Activated naive CD8-positive, alpha-beta T cell treated with anti-CD3 and anti-CD28 coated beads for 36 hours (primary cell): ENCODE data around the gene CNNM4. TPM values are rescaled to one million over a fixed set of nuclear protein-coding genes. Genes with fewer than 3 reads are reported as not detected.

Experiments
- DNase-seq: peaks from one replicate; pipeline ENCODE4 v3.0.0; 2021
- H3K27ac Mint-ChIP-seq: one replicate; pipeline ENCODE4 v1.8.0; 2022; ENCODE audit warnings: mild to moderate bottlenecking, moderate library complexity, mixed read lengths
- H3K27me3 Mint-ChIP-seq: one replicate; pipeline ENCODE4 v1.8.0; 2022; ENCODE audit warnings: mild to moderate bottlenecking, mixed read lengths
- H3K36me3 Mint-ChIP-seq: one replicate; pipeline ENCODE4 v1.8.0; 2021; ENCODE audit warnings: mild to moderate bottlenecking, mixed read lengths
- H3K4me1 Mint-ChIP-seq: one replicate; pipeline ENCODE4 v1.8.0; 2021; ENCODE audit warnings: mixed read lengths
- H3K4me3 Mint-ChIP-seq: one replicate; pipeline ENCODE4 v1.8.0; 2022; ENCODE audit warnings: mild to moderate bottlenecking, moderate library complexity, mixed read lengths
- H3K9me3 Mint-ChIP-seq: one replicate; pipeline ENCODE4 v1.8.0; 2022; ENCODE audit warnings: mixed read lengths
- total RNA-seq, 2 experiments: library from RNA; stranded (reverse); gene quantifications; one replicate each; pipeline ENCODE4 v1.2.3, GENCODE V29; 2021

Gene CNNM4
- total RNA-seq, 2 experiments from 2014 or later: 5.9 to 6.2 TPM

GRCh38 chr2:96859099-96859649 is 98.5 kb downstream of the CNNM4 start:
- Mint-ChIP-seq H3K27ac (no peak overlapping the region), H3K4me1 (peaks cover 28% of the 10 kb centered on the region), H3K9me3 (no peaks in the 10 kb centered on the region), H3K4me3 (peak overlapping the region; percentile 18), H3K27me3 (no peaks in the 10 kb centered on the region), H3K36me3 (peaks cover 4% of the 10 kb centered on the region)
- no peak for DNase-seq

GRCh38 chr2:96859681-96860064 is 99.0 kb downstream of the CNNM4 start:
- no peak for DNase-seq
- Mint-ChIP-seq H3K36me3 (peaks cover 4% of the 10 kb centered on the region), H3K4me1 (peaks cover 28% of the 10 kb centered on the region), H3K9me3 (no peaks in the 10 kb centered on the region), H3K4me3 (no peak overlapping the region), H3K27ac (no peak overlapping the region), H3K27me3 (no peaks in the 10 kb centered on the region)

GRCh38 chr2:96860065-96861029 is 99.6 kb downstream of the CNNM4 start:
- no peaks in the 10 kb centered on the region for H3K27me3 Mint-ChIP-seq
- no peaks in the 10 kb centered on the region for H3K9me3 Mint-ChIP-seq
- no peak overlapping the region for H3K4me3 Mint-ChIP-seq
- H3K36me3 Mint-ChIP-seq: peaks cover 4% of the 10 kb centered on the region
- H3K27ac Mint-ChIP-seq: no peak overlapping the region
- H3K4me1 Mint-ChIP-seq: peaks cover 28% of the 10 kb centered on the region
- DNase-seq: peak; percentile 41

- no peaks in the 10 kb centered on the region for H3K9me3 Mint-ChIP-seq
- no peak overlapping the region for H3K4me3 Mint-ChIP-seq
- no peak overlapping the region for H3K27ac Mint-ChIP-seq
- DNase-seq: no peak
- no peaks in the 10 kb centered on the region for H3K27me3 Mint-ChIP-seq
- peaks cover 26% of the 10 kb centered on the region for H3K4me1 Mint-ChIP-seq
- peaks cover 4% of the 10 kb centered on the region for H3K36me3 Mint-ChIP-seq
These were observed 100.4 kb downstream of the CNNM4 start for GRCh38 chr2:96861074-96861473.

Other genes starting within 250 kb of the CNNM4 start
- gene ARID5A, start 224.2 kb upstream of the CNNM4 start, total RNA-seq: 10 to 100 TPM; 59.5 to 61.7 TPM
- gene KANSL3, start 122.6 kb upstream of the CNNM4 start, total RNA-seq: 10 to 100 TPM; 30.3 to 32.2 TPM
- gene FER1L5, start 118.1 kb upstream of the CNNM4 start, total RNA-seq: not detected
- 1 to 10 TPM; 4.5 to 5.2 TPM for gene LMAN2L, start 20.8 kb upstream of the CNNM4 start, total RNA-seq
- gene CNNM3, start 55.4 kb downstream of the CNNM4 start, total RNA-seq: 10 to 100 TPM; 15.5 to 17.2 TPM
- 1 to 10 TPM; 2.7 to 3.2 TPM for gene ANKRD23, start 83.1 kb downstream of the CNNM4 start, total RNA-seq
- 10 to 100 TPM; 22.7 to 25.2 TPM for gene ANKRD39, start 97.1 kb downstream of the CNNM4 start, total RNA-seq
- gene SEMA4C, start 109.2 kb downstream of the CNNM4 start, total RNA-seq: 1 to 10 TPM; 5.9 to 8.3 TPM
- gene FAM178B, start 225.7 kb downstream of the CNNM4 start, total RNA-seq: under 1 TPM; 0.28 to 0.47 TPM